Measurements from ENCODE around the gene EFHD1. TPM values are rescaled to one million over a fixed set of nuclear protein-coding genes. Genes with fewer than 3 reads are reported as not detected.
"Not testable (repeated sequence)": the region's sequence is repeated elsewhere in the genome, so short reads cannot be mapped to it uniquely, and the experiment has no call there.

The EFHD1 gene
- total and polyA plus RNA-seq, 5 donors from 2014 or later, result 0.52 to 1.3 (median 1.0) TPM

GRCh38 chr2:232674491-232674890, 41.1 kb downstream of the EFHD1 start:
- Mint-ChIP-seq H3K9me3 (no peaks in the 10 kb centered on the region), H3K4me3 (peak overlapping the region in 1 of 4 donors; percentile 64), H3K36me3 (no peaks in the 10 kb centered on the region), H3K4me1 (no peaks in the 10 kb centered on the region), H3K27ac (no peak overlapping the region), H3K27me3 (peaks cover 5% of the 10 kb centered on the region)
- Histone ChIP-seq H3K36me3 (ENCODE audit: control insufficient read depth, insufficient read depth, low read length) (no peaks in the 10 kb centered on the region), H3K9me3 (ENCODE audit: control insufficient read depth in 2 of 2, low read length in 2 of 2) (no peaks in the 10 kb centered on the region), H3K4me3 (ENCODE audit: low read depth, low read length) (no peak overlapping the region), H3K27ac (ENCODE audit: insufficient read depth, low read length, poor library complexity, severe bottlenecking) (no peak overlapping the region), H3K4me1 (ENCODE audit: control insufficient read depth, insufficient read depth, low read length, poor library complexity, severe bottlenecking) (no peaks in the 10 kb centered on the region), H3K27me3 (ENCODE audit: control insufficient read depth, insufficient read depth, low read length) (no peaks in the 10 kb centered on the region)
- no peak for ATAC-seq (ENCODE audit: low read depth in 2 of 2)
- no peak for DNase-seq

- H3K27ac Mint-ChIP-seq, result no peak overlapping the region
- H3K36me3 Mint-ChIP-seq, result no peaks in the 10 kb centered on the region
- Histone ChIP-seq H3K4me3 (ENCODE audit: low read depth, low read length) (no peak overlapping the region), H3K36me3 (ENCODE audit: control insufficient read depth, insufficient read depth, low read length) (no peaks in the 10 kb centered on the region), H3K27ac (ENCODE audit: insufficient read depth, low read length, poor library complexity, severe bottlenecking) (no peak overlapping the region), H3K27me3 (ENCODE audit: control insufficient read depth, insufficient read depth, low read length) (no peaks in the 10 kb centered on the region), H3K4me1 (ENCODE audit: control insufficient read depth, insufficient read depth, low read length, poor library complexity, severe bottlenecking) (no peaks in the 10 kb centered on the region), H3K9me3 (ENCODE audit: control insufficient read depth in 2 of 2, low read length in 2 of 2) (no peaks in the 10 kb centered on the region)
- H3K9me3 Mint-ChIP-seq, result no peaks in the 10 kb centered on the region
- H3K4me3 Mint-ChIP-seq, result no peak overlapping the region
- no peaks in the 10 kb centered on the region for H3K4me1 Mint-ChIP-seq
- DNase-seq (no peak), ATAC-seq (ENCODE audit: low read depth in 2 of 2) (no peak)
- peaks cover 5% of the 10 kb centered on the region for H3K27me3 Mint-ChIP-seq
Measured at GRCh38 chr2:232675381-232675780, 42.0 kb downstream of the EFHD1 start.

- Mint-ChIP-seq H3K4me1 (no peaks in the 10 kb centered on the region), H3K36me3 (peaks cover 7% of the 10 kb centered on the region), H3K9me3 (no peaks in the 10 kb centered on the region), H3K4me3 (no peak overlapping the region), H3K27ac (no peak overlapping the region), H3K27me3 (peaks cover 15% of the 10 kb centered on the region)
- no peaks in the 10 kb centered on the region for H3K36me3 ChIP-seq (ENCODE audit: control insufficient read depth, insufficient read depth, low read length)
- H3K27me3 ChIP-seq (ENCODE audit: control insufficient read depth, insufficient read depth, low read length), result peaks cover 9% of the 10 kb centered on the region
- no peaks in the 10 kb centered on the region for H3K4me1 ChIP-seq (ENCODE audit: control insufficient read depth, insufficient read depth, low read length, poor library complexity, severe bottlenecking)
- no peaks in the 10 kb centered on the region for H3K9me3 ChIP-seq (ENCODE audit: control insufficient read depth in 2 of 2, low read length in 2 of 2)
- no peak for DNase-seq
- no peak for ATAC-seq (ENCODE audit: low read depth in 2 of 2)
- H3K4me3 ChIP-seq (ENCODE audit: low read depth, low read length), result no peak overlapping the region
- no peak overlapping the region for H3K27ac ChIP-seq (ENCODE audit: insufficient read depth, low read length, poor library complexity, severe bottlenecking)
Measured at GRCh38 chr2:232680006-232680405, 46.6 kb downstream of the EFHD1 start.

GRCh38 chr2:232681527-232681926, 48.1 kb downstream of the EFHD1 start:
- no peak for DNase-seq
- Mint-ChIP-seq H3K36me3 (peaks cover 7% of the 10 kb centered on the region), H3K4me1 (no peaks in the 10 kb centered on the region), H3K9me3 (no peaks in the 10 kb centered on the region), H3K4me3 (no peak overlapping the region), H3K27ac (no peak overlapping the region), H3K27me3 (peaks cover 15% of the 10 kb centered on the region)
- no peak overlapping the region for H3K27ac ChIP-seq (ENCODE audit: insufficient read depth, low read length, poor library complexity, severe bottlenecking)
- no peak for ATAC-seq (ENCODE audit: low read depth in 2 of 2)
- H3K36me3 ChIP-seq (ENCODE audit: control insufficient read depth, insufficient read depth, low read length), result no peaks in the 10 kb centered on the region
- no peaks in the 10 kb centered on the region for H3K4me1 ChIP-seq (ENCODE audit: control insufficient read depth, insufficient read depth, low read length, poor library complexity, severe bottlenecking)
- no peak overlapping the region for H3K4me3 ChIP-seq (ENCODE audit: low read depth, low read length)
- no peaks in the 10 kb centered on the region for H3K9me3 ChIP-seq (ENCODE audit: control insufficient read depth in 2 of 2, low read length in 2 of 2)
- peaks cover 9% of the 10 kb centered on the region for H3K27me3 ChIP-seq (ENCODE audit: control insufficient read depth, insufficient read depth, low read length)

- no peak overlapping the region for H3K27ac ChIP-seq (ENCODE audit: insufficient read depth, low read length, poor library complexity, severe bottlenecking)
- ATAC-seq (ENCODE audit: low read depth in 2 of 2) (no peak), DNase-seq (no peak)
- no peak overlapping the region for H3K4me3 Mint-ChIP-seq
- H3K4me3 ChIP-seq (ENCODE audit: low read depth, low read length), result no peak overlapping the region
- H3K27me3 Mint-ChIP-seq, result peaks cover 12% of the 10 kb centered on the region
- peaks cover 7% of the 10 kb centered on the region for H3K36me3 Mint-ChIP-seq
- no peaks in the 10 kb centered on the region for H3K4me1 ChIP-seq (ENCODE audit: control insufficient read depth, insufficient read depth, low read length, poor library complexity, severe bottlenecking)
- no peaks in the 10 kb centered on the region for H3K9me3 ChIP-seq (ENCODE audit: control insufficient read depth in 2 of 2, low read length in 2 of 2)
- H3K9me3 Mint-ChIP-seq, result no peaks in the 10 kb centered on the region
- H3K27me3 ChIP-seq (ENCODE audit: control insufficient read depth, insufficient read depth, low read length), result peaks cover 9% of the 10 kb centered on the region
- H3K27ac Mint-ChIP-seq, result no peak overlapping the region
- H3K36me3 ChIP-seq (ENCODE audit: control insufficient read depth, insufficient read depth, low read length), result no peaks in the 10 kb centered on the region
- H3K4me1 Mint-ChIP-seq, result no peaks in the 10 kb centered on the region
Measured at GRCh38 chr2:232683368-232683767, 50.0 kb downstream of the EFHD1 start.

GRCh38 chr2:232685391-232685790, 52.0 kb downstream of the EFHD1 start:
- not testable (repeated sequence) for ATAC-seq (ENCODE audit: low read depth in 2 of 2); DNase-seq; H3K9me3 Mint-ChIP-seq; H3K4me1 ChIP-seq (ENCODE audit: control insufficient read depth, insufficient read depth, low read length, poor library complexity, severe bottlenecking); H3K4me3 ChIP-seq (ENCODE audit: low read depth, low read length); H3K9me3 ChIP-seq (ENCODE audit: control insufficient read depth in 2 of 2, low read length in 2 of 2); H3K27ac Mint-ChIP-seq; H3K4me1 Mint-ChIP-seq; H3K36me3 Mint-ChIP-seq; H3K27me3 ChIP-seq (ENCODE audit: control insufficient read depth, insufficient read depth, low read length); H3K4me3 Mint-ChIP-seq; H3K27ac ChIP-seq (ENCODE audit: insufficient read depth, low read length, poor library complexity, severe bottlenecking); H3K36me3 ChIP-seq (ENCODE audit: control insufficient read depth, insufficient read depth, low read length)
- H3K27me3 Mint-ChIP-seq, result peaks cover 12% of the 10 kb centered on the region

GRCh38 chr2:232687382-232688160, 54.2 kb downstream of the EFHD1 start:
- Histone ChIP-seq H3K27me3 (ENCODE audit: control insufficient read depth, insufficient read depth, low read length) (peaks cover under 1% of the 10 kb centered on the region), H3K9me3 (ENCODE audit: control insufficient read depth in 2 of 2, low read length in 2 of 2) (no peaks in the 10 kb centered on the region), H3K27ac (ENCODE audit: insufficient read depth, low read length, poor library complexity, severe bottlenecking) (no peak overlapping the region), H3K4me1 (ENCODE audit: control insufficient read depth, insufficient read depth, low read length, poor library complexity, severe bottlenecking) (no peaks in the 10 kb centered on the region), H3K36me3 (ENCODE audit: control insufficient read depth, insufficient read depth, low read length) (no peaks in the 10 kb centered on the region), H3K4me3 (ENCODE audit: low read depth, low read length) (no peak overlapping the region)
- Mint-ChIP-seq H3K27me3 (peaks cover 12% of the 10 kb centered on the region), H3K36me3 (no peaks in the 10 kb centered on the region), H3K4me3 (no peak overlapping the region), H3K27ac (peak overlapping the region in 1 of 3 donors; percentile 49), H3K9me3 (peaks cover 0 to 2% (median 0%) of the 10 kb centered on the region in 7 donors), H3K4me1 (no peaks in the 10 kb centered on the region)
- ATAC-seq (ENCODE audit: low read depth in 2 of 2), result no peak
- no peak for DNase-seq

GRCh38 chr2:232688201-232688600, 54.8 kb downstream of the EFHD1 start:
- no peak for ATAC-seq (ENCODE audit: low read depth in 2 of 2)
- Histone ChIP-seq H3K4me1 (ENCODE audit: control insufficient read depth, insufficient read depth, low read length, poor library complexity, severe bottlenecking) (no peaks in the 10 kb centered on the region), H3K27me3 (ENCODE audit: control insufficient read depth, insufficient read depth, low read length) (no peaks in the 10 kb centered on the region), H3K36me3 (ENCODE audit: control insufficient read depth, insufficient read depth, low read length) (no peaks in the 10 kb centered on the region), H3K9me3 (ENCODE audit: control insufficient read depth in 2 of 2, low read length in 2 of 2) (no peaks in the 10 kb centered on the region), H3K27ac (ENCODE audit: insufficient read depth, low read length, poor library complexity, severe bottlenecking) (no peak overlapping the region), H3K4me3 (ENCODE audit: low read depth, low read length) (no peak overlapping the region)
- H3K4me1 Mint-ChIP-seq, result no peaks in the 10 kb centered on the region
- H3K27ac Mint-ChIP-seq, result no peak overlapping the region
- no peak overlapping the region for H3K4me3 Mint-ChIP-seq
- no peak for DNase-seq
- no peaks in the 10 kb centered on the region for H3K36me3 Mint-ChIP-seq
- peaks cover 12% of the 10 kb centered on the region for H3K27me3 Mint-ChIP-seq
- peaks cover 0 to 2% (median 0%) of the 10 kb centered on the region in 7 donors for H3K9me3 Mint-ChIP-seq
